22Rv1 (cell line): ENCODE data around the gene GCC1.

ENCODE experiments used
- CTCF ChIP-seq: fragments of 450-650 bp; IDR thresholded peaks from 2 replicates; pipeline ENCODE4 v1.5.1; 2017; ENCODE audit warnings: mild to moderate bottlenecking
- ZFX ChIP-seq: fragments of 450-650 bp; IDR thresholded peaks from 2 replicates; pipeline ENCODE4 v1.6.1; 2017; ENCODE audit warnings: antibody characterized with exemption, borderline replicate concordance

GRCh38 chr7:127536394-127536691 is 49.1 kb downstream of the GCC1 start:
- TF ChIP-seq CTCF = no peak
- TF ChIP-seq ZFX = no peak
